ENCODE results near the gene MNT.

MNT gene

GRCh38 chr17:2406271-2406902 is 5.5 kb upstream of the MNT start:
- no peak for FAIRE-seq
- TF ChIP-seq POLR2A (IDR thresholded peaks at IDR 0.05; ENCODE audit: low read depth, low read length): no peak; the same call in 1 of the 2 replicates
- no peak for DNase-seq (ENCODE audit: insufficient read length, low spot score)

DNA sequence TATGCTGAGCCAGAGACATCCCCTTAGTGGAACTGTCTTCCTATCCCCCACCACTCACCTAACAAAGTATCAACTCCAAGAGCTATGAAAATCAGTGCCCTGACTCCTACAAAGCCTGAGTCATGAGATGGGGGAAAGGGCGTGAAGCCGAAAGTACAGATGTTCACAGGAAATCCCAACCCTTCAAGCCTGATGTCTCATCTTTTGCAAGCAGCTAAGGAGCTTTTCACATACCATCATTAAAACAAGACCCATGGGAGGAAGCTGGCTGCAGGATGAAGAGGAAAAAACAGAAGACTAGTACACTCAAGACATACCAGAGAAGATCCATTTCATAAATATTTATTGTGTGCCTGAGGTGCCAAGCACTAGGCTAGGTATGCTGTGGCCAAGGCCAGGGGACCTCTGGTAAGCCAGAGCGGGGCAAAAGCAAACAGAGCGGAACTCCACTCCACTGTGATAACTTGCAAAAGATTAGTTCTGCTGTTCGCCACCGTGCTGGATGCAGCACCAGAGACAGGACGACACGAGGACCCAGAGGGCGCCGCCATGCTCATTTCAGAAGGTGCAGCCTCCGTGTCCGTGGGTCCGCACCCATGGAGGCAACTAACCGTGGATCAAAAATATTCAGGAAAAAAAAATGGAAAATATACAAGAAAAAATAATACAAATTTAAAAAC is 4.5 kb upstream of the MNT start:
- DNase-seq (ENCODE audit: insufficient read length, low spot score) (no peak), FAIRE-seq (peak; percentile 79)
- no peak for TF ChIP-seq POLR2A (IDR thresholded peaks at IDR 0.05; ENCODE audit: low read depth, low read length)

DNA sequence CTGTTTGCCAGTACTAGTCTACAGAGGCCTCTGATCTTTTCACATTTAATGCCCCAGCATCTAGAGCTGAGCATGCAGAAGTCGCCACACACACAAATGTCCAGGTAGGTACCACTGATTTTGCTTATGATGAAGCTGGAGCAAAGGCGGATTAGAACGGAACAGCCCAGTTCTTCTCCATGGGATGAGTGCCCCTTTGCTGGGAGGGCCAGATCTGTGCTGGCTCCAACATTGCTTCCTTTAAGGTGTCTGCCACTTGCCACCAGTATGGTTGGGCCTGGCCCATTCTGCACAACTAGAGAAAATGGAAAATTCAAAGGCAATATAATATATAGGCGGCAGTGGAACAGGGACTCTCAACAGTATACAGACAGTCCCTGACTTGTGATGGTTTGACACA is 2.2 kb upstream of the MNT start:
- DNase-seq (ENCODE audit: insufficient read length, low spot score) (no peak), FAIRE-seq (no peak)
- TF ChIP-seq POLR2A (IDR thresholded peaks at IDR 0.05; ENCODE audit: low read depth, low read length): no peak

GRCh38 chr17:2402544-2402943 is 1.7 kb upstream of the MNT start:
- DNase-seq (ENCODE audit: insufficient read length, low spot score) (no peak), FAIRE-seq (no peak)
- TF ChIP-seq POLR2A (IDR thresholded peaks at IDR 0.05; ENCODE audit: low read depth, low read length): no peak

DNA sequence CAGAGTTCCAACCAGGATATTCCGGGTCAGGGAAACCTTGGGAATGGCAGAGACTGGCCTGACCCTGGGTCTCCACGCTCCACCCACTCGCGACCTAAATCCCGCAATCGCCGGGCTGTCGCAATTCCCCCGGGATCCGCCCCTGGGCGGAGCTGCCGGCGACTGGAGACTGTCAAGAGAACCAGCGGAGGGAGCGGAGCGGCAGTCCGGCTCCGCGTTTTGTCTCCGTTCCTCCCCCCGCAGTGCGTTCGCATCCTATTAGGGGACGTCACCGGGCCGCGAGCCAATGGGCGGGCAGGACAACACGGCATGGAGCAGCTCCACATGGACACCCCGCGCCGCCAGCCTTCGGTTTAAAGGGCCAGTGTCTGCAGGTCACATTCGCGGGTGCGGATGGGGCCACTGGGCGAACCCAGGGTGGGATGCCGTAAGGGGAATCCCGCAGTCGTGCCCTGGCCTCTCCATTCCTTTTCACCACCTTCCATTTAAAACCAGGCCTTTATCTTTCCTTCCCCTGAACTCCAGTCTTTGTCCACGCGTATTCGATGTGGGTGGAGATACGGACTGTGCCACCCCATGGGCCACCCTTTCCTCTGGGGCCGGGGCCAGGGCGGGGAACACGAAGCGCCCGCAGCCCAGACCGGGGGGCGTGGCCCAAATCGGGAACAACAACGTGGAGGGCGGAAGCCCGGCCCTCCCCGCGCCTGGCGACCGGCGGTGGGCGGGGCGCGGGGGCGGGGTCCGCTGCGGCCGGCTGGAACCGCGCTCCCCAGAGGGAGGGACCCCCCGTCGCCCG is 764 bp upstream of the MNT start:
- DNase-seq (ENCODE audit: insufficient read length, low spot score) (peak; percentile 94), FAIRE-seq (no peak)
- TF ChIP-seq POLR2A (IDR thresholded peaks at IDR 0.05; ENCODE audit: low read depth, low read length): no peak

- TF ChIP-seq POLR2A (IDR thresholded peaks at IDR 0.05; ENCODE audit: low read depth, low read length): no peak
- FAIRE-seq (no peak), DNase-seq (ENCODE audit: insufficient read length, low spot score) (no peak)
These were observed 390 bp downstream of the MNT start for GRCh38 chr17:2400474-2400866.

DNA sequence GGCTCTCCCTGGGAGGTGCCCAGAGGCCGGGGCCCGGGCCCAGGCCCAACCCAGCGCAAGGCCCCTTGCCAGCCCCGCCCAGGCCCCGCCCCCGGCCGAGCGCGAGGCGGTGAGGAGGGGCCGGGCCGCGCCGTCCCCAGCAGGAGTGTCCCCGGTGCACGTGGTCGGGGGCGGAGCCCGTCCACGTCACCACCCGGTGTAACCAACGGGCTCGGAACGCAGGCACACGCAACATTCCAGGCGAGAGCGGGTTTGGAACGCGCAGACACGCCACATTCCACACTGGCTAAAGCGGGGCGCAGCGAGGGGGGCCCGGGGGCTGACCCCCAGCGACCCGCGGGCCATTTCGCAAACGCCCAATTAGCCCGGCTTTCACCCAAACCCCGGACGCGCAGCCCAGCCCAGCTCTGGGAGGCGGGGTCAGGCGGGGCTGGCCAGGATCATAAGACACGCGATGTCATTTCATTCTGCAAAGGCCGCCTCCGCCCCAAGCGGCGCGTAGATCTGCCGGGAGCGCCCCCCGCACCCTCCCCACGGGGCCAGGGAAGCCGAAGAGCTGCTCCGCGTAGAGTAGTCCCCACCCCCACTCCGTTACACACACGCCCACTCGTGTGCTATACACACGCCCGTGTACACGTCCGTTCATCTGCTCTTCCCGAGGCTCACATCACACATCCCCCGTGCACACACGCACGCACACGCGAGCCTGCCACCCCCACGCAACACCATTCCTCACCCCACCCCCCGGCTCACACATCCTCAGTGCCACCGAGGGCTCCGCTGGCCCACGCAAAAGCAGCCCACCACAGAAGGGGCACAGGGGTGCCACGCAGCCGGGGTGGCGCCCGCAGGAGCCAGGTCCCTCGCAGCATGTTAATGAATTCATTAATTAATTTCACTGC is 1.0 kb downstream of the MNT start:
- peak; percentile 56 for TF ChIP-seq POLR2A (IDR thresholded peaks at IDR 0.05; ENCODE audit: low read depth, low read length)
- DNase-seq (ENCODE audit: insufficient read length, low spot score) (peak; percentile 92), FAIRE-seq (no peak)

- FAIRE-seq (no peak), DNase-seq (ENCODE audit: insufficient read length, low spot score) (no peak)
- no peak for TF ChIP-seq POLR2A (IDR thresholded peaks at IDR 0.05; ENCODE audit: low read depth, low read length)
These were observed 1.9 kb downstream of the MNT start for GRCh38 chr17:2398655-2399571.

DNA sequence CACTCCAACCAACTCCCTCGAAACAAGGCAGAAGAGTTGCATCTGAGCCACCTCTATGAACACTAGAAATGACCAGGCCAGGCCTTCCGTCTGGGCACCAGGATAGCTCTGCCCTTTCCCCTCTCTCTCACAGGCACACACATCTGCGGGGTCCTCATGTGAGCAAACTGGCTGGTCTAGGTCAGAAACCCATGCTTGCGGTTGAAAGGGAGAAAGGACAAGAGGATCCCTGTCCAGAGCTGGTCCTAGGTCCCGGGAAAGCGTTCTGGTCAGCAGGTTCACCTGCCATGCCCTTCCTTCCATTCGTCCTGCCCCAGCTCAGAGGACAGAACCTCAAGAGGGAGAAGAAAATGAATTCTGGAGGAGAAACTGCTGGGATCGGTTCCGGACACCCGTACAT is 2.7 kb downstream of the MNT start:
- TF ChIP-seq POLR2A (IDR thresholded peaks at IDR 0.05; ENCODE audit: low read depth, low read length): no peak
- FAIRE-seq: no peak
- DNase-seq (ENCODE audit: insufficient read length, low spot score): no peak

- TF ChIP-seq POLR2A (IDR thresholded peaks at IDR 0.05; ENCODE audit: low read depth, low read length): no peak
- no peak for FAIRE-seq
These were observed 3.4 kb downstream of the MNT start for GRCh38 chr17:2397247-2398171.

DNA sequence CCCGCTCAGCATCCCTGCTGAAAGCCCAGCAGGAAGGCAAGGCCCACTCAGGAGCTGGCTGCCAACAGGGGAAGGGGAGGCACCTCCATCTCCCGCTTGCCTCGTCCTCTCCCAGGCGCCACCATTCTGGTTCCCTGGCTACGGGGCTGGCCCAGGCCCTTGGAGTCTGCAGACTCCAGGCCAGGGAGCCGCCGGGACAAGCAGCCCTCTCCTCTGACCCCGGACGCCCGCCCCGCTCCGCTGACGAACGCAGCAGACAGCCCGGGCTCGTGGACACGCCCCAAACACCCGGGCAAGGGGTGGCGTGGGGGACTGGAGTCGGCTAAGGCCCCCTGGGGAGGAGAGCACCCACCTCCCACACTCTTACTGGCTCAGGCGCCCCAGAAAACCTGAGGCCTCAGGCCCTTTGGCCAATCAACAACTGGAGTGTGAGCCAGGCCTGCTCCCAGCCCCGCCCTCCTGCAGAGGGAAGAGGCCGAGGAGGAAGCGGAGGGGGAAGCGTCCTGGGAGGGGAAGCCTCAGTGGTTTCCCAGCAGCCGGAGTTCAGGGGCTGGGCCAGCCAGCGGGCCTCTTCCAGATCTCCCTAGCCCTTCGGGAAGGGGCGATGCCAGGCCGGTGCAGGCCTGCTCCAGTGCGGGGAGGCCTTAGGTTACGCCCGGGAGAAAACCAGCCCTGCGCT is 4.2 kb downstream of the MNT start:
- FAIRE-seq (peak; percentile 20), DNase-seq (ENCODE audit: insufficient read length, low spot score) (peak; percentile 92)
- 0 out of 2 replicates have a peak, but pooled peaks have one; percentile 18 for TF ChIP-seq POLR2A (IDR thresholded peaks at IDR 0.05; ENCODE audit: low read depth, low read length)

More at GRCh38 chr17:2397247-2398171, 3.4 kb downstream of the MNT start:
- DNase-seq (ENCODE audit: insufficient read length, low spot score): no peak

Measured in H54 (cell line).